WTC11 (cell line): ENCODE results near the gene GLI1. TPM values are rescaled to one million over a fixed set of nuclear protein-coding genes. Genes with fewer than 3 reads are reported as not detected.

ENCODE experiments used
- ATAC-seq: fragments of 200-7000 bp; cut with Tn5 transposase; 2 replicates; pipeline ENCODE4 v1.10.0; 2021; ENCODE audit warnings: mild to moderate bottlenecking, moderate library complexity
- CTCF ChIA-PET: fragments of 300-600 bp; sonication (Branson Sonifier 250); formaldehyde crosslinking; loops from one replicate; lab custom pipeline; 2021; ENCODE audit warnings: antibody characterized with exemption; lab: Charles Lee
- POLR2A ChIA-PET: fragments of 350-600 bp; sonication (Branson Sonifier 250); formaldehyde crosslinking; loops from one replicate; lab custom pipeline; 2021; ENCODE audit warnings: antibody characterized with exemption; lab: Charles Lee
- DNase-seq: peaks from one replicate; pipeline ENCODE4 v3.0.0; 2021; ENCODE audit warnings: low spot score
- H3K27ac Mint-ChIP-seq: 2 replicates; pipeline ENCODE4 v1.8.0; 2021; ENCODE audit warnings: mixed read lengths
- H3K27me3 Mint-ChIP-seq: 2 replicates; pipeline ENCODE4 v1.8.0; 2021; ENCODE audit warnings: low read depth, mild to moderate bottlenecking, moderate library complexity, mixed read lengths
- H3K36me3 Mint-ChIP-seq: 2 replicates; pipeline ENCODE4 v1.8.0; 2021; ENCODE audit warnings: mixed read lengths
- H3K4me1 Mint-ChIP-seq: 2 replicates; pipeline ENCODE4 v1.8.0; 2022; ENCODE audit warnings: mixed read lengths
- H3K4me3 Mint-ChIP-seq: 2 replicates; pipeline ENCODE4 v1.8.0; 2021; ENCODE audit warnings: mild to moderate bottlenecking, moderate library complexity, mixed read lengths
- H3K9me3 Mint-ChIP-seq: 2 replicates; pipeline ENCODE4 v1.8.0; 2021; ENCODE audit warnings: mixed read lengths
- ARID4B ChIP-seq: sonication (generic); formaldehyde crosslinking; IDR thresholded peaks from 2 replicates; pipeline ENCODE4 v1.8.0; 2023; ENCODE audit warnings: missing genetic modification reagents, mild to moderate bottlenecking, borderline replicate concordance
- ATF2 ChIP-seq: sonication (generic); formaldehyde crosslinking; IDR thresholded peaks from 2 replicates; pipeline ENCODE4 v1.8.1; 2022; ENCODE audit warnings: low read depth, missing genetic modification reagents, borderline replicate concordance
- E2F5 ChIP-seq: sonication (generic); formaldehyde crosslinking; IDR thresholded peaks from 2 replicates; pipeline ENCODE4 v1.8.1; 2022; ENCODE audit warnings: mild to moderate bottlenecking, moderate library complexity, missing genetic modification reagents
- KAT7 ChIP-seq: sonication (generic); formaldehyde crosslinking; IDR thresholded peaks from 2 replicates; pipeline ENCODE4 v1.8.1; 2023; ENCODE audit warnings: missing genetic modification reagents, mild to moderate bottlenecking, borderline replicate concordance
- SP1 ChIP-seq: sonication (generic); formaldehyde crosslinking; conservative IDR thresholded peaks from 2 replicates; pipeline ENCODE4 v1.8.1; 2022; ENCODE audit warnings: missing genetic modification reagents
- TCF7 ChIP-seq: sonication (generic); formaldehyde crosslinking; IDR thresholded peaks from 2 replicates; pipeline ENCODE4 v1.8.0; 2022; ENCODE audit warnings: mild to moderate bottlenecking, low read depth, missing genetic modification reagents, moderate library complexity
- TEAD4 ChIP-seq: sonication (generic); formaldehyde crosslinking; IDR thresholded peaks from 2 replicates; pipeline ENCODE4 v1.8.0; 2022; ENCODE audit warnings: mild to moderate bottlenecking, missing genetic modification reagents
- ZNF423 ChIP-seq: fragments of 250-450 bp; sonication (Bioruptor Pico); IDR thresholded peaks from 2 replicates; pipeline ENCODE4 v2.1.2; 2022; ENCODE audit warnings: mild to moderate bottlenecking, moderate library complexity
- ZNF532 ChIP-seq: fragments of 250-450 bp; sonication (Bioruptor Pico); IDR thresholded peaks from 2 replicates; pipeline ENCODE4 v1.9.0; 2021; ENCODE audit warnings: mild to moderate bottlenecking, borderline replicate concordance
- ZNF671 ChIP-seq: fragments of 250-450 bp; sonication (Bioruptor Pico); IDR thresholded peaks from 2 replicates; pipeline ENCODE4 v1.8.0; 2021; ENCODE audit warnings: mild to moderate bottlenecking
- total RNA-seq: library from RNA; stranded (reverse); gene quantifications from 3 replicates; pipeline ENCODE4 v1.2.3, GENCODE V29; 2021

The GLI1 gene
- total RNA-seq, 1 experiment from 2014 or later: 16.2 TPM

- ChIA-PET POLR2A (interaction anchor here (1.0 to 1.7 kb wide), 4 partner anchors 59 to 349 kb away, joined by 4 to 7 read pairs (median 6); partner anchors contain the start of gene DDIT3), CTCF (interaction anchor here (0.7 to 5.2 kb wide), 14 partner anchors 8 to 247 kb away, joined by 3 to 88 read pairs (median 6); partner anchors contain the start of genes SHMT2 and STAC3)
- peak; percentile 81 for DNase-seq
- Mint-ChIP-seq H3K4me3 (peak overlapping the region; percentile 96), H3K4me1 (peaks cover 37% of the 10 kb centered on the region), H3K27ac (peak overlapping the region; percentile 98), H3K27me3 (peaks cover 9% of the 10 kb centered on the region), H3K9me3 (no peaks in the 10 kb centered on the region), H3K36me3 (0 out of 2 replicates have a peak, but pooled peaks cover 1% of the 10 kb centered on the region)
- TF ChIP-seq ARID4B (CRISPR knock-in tag): peak; percentile 38; the same call in 1 of the 2 replicates
- no peak for TF ChIP-seq ATF2 (CRISPR knock-in tag)
- 0 out of 2 replicates have a peak, but pooled peaks have one; percentile 7 for TF ChIP-seq SP1 (CRISPR knock-in tag)
- 0 out of 2 replicates have a peak, but pooled peaks have one; percentile 22 for TF ChIP-seq E2F5 (CRISPR knock-in tag)
- TF ChIP-seq, all 79 proteins: peak for 3
- ATAC-seq: peak; percentile 12
Measured at GRCh38 chr12:57460841-57461275, 1.3 kb downstream of the GLI1 start.

DNA sequence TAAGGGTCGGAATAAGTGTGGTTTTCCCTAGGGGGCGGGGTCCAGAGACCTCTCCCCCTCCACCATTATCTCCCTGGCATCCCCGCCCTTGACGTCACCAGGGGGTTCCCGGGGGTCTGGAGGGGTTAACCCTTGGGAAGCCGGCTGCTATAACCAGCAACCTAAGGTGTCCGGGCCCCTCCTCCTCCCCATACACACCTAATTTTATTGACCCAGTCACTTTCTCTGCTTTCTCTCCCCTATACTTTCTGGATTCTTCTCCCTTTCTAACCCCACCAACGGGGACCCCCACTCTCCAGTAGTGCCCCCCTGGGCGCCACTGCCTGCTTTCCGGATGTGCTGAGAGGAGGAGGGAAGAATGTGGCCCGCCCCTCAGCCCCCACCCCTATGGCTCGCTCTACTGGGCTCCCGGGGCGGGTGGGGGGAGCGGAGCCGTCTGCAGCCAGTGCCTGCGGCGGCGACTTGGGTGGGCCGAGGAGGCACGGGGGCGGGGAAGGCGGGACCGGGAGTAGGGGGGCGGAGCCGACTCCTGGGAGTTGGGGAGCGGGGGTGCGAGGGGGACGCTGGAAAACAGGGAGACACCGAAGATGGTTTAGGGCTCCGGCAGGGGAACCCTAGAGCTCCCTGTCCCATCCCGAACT, 1.8 kb downstream of the GLI1 start:
- ATAC-seq (peak; percentile 16), DNase-seq (peak; percentile 95)
- POLR2A ChIA-PET: interaction anchor here (0.6 to 1.7 kb wide), 5 partner anchors 59 to 761 kb away, joined by 3 to 8 read pairs (median 6); partner anchors contain the start of gene DDIT3
- TF ChIP-seq TEAD4 (CRISPR knock-in tag): no peak
- TF ChIP-seq SP1 (CRISPR knock-in tag): 0 out of 2 replicates have a peak, but pooled peaks have one; percentile 31
- TF ChIP-seq TCF7: no peak
- TF ChIP-seq KAT7 (CRISPR knock-in tag): 0 out of 2 replicates have a peak, but pooled peaks have one; percentile 30
- TF ChIP-seq ZNF423 (CRISPR knock-in tag): 0 out of 2 replicates have a peak, but pooled peaks have one; percentile 35
- CTCF ChIA-PET: interaction anchor here (0.7 to 5.2 kb wide), 17 partner anchors 9 to 248 kb away, joined by 3 to 88 read pairs (median 6); partner anchors contain the start of genes SHMT2 and STAC3
- Mint-ChIP-seq H3K4me1 (peaks cover 32% of the 10 kb centered on the region), H3K27ac (peak overlapping the region; percentile 100), H3K9me3 (no peaks in the 10 kb centered on the region), H3K36me3 (0 out of 2 replicates have a peak, but pooled peaks cover 3% of the 10 kb centered on the region), H3K4me3 (peak overlapping the region; percentile 96), H3K27me3 (peaks cover 9% of the 10 kb centered on the region)

DNA sequence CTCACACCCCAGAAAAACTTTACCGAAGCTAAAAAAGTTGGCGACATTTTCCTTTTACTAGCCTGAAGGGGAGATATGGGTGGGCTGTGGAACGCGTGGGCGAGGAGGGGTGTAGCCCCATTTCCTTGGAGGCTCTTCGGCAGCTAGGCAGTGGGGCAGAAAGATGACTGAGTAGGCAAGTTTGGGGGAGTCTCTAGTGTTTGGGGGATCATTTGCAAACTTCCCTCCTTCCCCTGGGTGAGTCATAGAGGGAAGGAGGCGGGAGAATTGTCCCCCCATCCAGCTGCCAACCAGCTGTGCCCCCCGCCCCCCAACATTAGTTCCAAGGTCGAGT, 2.3 kb downstream of the GLI1 start:
- H3K4me3 Mint-ChIP-seq: peak overlapping the region; percentile 96
- peak overlapping the region; percentile 100 for H3K27ac Mint-ChIP-seq
- POLR2A ChIA-PET: interaction anchor here (0.6 to 1.7 kb wide), 4 partner anchors 58 to 762 kb away, joined by 3 to 8 read pairs (median 6); partner anchors contain the start of gene DDIT3
- H3K9me3 Mint-ChIP-seq: no peaks in the 10 kb centered on the region
- peaks cover 27% of the 10 kb centered on the region for H3K4me1 Mint-ChIP-seq
- TF ChIP-seq ZNF532 (no peak), ZNF671 (CRISPR knock-in tag) (no peak)
- TF ChIP-seq, all 79 proteins: peak for 0
- Mint-ChIP-seq H3K36me3 (0 out of 2 replicates have a peak, but pooled peaks cover 3% of the 10 kb centered on the region), H3K27me3 (peaks cover 9% of the 10 kb centered on the region)
- CTCF ChIA-PET: interaction anchor here (0.6 to 5.2 kb wide), 12 partner anchors 10 to 237 kb away, joined by 3 to 48 read pairs (median 8); partner anchors contain the start of genes DCTN2 and STAC3
- no peak for ATAC-seq
- no peak for DNase-seq
